ENCODE measurements around the gene IL16.

DNA sequence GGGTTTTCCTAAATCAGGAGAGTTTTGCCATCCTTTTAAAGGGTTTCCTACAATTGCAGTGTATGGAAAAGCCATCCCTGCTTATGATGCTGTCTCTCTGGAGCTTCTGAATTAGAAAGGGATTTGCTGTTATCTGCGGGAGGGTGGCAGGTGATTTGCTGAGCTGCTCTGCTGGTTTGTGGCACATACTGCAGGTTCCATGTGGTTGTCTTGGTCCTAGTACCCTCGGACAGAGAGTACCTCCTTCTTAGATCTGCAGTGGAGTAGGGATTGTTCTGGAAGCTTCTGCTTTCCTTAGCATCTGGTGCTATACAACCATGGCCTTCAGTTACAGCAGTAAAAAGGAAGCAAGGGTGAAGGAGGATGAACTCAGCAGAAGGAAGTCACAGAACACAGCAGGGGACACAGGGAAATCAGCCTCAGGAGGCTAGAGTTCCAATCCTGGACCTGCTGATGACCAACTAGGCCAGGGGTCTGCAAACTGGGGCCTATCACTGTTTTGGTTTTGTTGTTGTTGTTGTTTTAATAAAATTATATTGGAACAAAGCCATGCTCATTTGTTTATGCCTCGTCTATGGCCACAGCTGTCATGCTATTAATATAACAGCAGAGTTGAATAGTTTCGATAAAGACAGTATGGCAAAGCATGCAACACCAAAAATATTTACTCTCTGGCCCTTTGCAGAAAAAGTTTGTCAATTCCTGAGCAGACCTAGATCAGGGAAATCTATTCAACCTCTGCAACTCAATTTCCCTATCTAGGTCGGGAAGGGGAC lies 87.8 kb downstream of the IL16 start:
- no peak for TF ChIP-seq EZH2phosphoT487 (IDR thresholded peaks at IDR 0.05; ENCODE audit: borderline replicate concordance, low read depth, low read length)
- TF ChIP-seq, protein P1, sequence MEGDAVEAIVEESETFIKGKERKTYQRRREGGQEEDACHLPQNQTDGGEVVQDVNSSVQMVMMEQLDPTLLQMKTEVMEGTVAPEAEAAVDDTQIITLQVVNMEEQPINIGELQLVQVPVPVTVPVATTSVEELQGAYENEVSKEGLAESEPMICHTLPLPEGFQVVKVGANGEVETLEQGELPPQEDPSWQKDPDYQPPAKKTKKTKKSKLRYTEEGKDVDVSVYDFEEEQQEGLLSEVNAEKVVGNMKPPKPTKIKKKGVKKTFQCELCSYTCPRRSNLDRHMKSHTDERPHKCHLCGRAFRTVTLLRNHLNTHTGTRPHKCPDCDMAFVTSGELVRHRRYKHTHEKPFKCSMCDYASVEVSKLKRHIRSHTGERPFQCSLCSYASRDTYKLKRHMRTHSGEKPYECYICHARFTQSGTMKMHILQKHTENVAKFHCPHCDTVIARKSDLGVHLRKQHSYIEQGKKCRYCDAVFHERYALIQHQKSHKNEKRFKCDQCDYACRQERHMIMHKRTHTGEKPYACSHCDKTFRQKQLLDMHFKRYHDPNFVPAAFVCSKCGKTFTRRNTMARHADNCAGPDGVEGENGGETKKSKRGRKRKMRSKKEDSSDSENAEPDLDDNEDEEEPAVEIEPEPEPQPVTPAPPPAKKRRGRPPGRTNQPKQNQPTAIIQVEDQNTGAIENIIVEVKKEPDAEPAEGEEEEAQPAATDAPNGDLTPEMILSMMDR (conservative IDR thresholded peaks at IDR 0.05; ENCODE audit: low read length) = no peak; the same call in 1 of the 2 replicates

Measured in OCI-LY7 (cell line).